ENCODE measurements around the gene DRG1.

DNA sequence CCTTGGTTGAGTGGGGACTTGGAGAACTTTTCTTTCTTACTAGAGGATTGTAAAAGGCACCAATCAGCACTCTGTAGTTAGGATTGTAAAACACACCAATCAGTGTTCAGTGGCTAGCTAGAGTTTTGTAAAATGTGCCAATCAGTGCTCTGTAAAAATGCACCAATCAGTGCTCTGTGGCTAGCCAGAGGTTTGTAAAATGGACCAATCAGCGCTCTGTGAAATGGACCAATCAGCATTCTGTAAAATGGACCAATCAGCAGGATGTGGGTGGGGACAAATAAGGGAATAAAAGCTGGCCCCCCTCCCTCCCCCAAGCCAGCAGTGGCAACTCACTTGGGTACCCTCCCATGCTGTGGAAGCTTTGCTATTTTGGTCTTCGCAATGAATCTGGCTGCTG, 5.5 kb upstream of the DRG1 start:
- TF ChIP-seq ZNF70 (CRISPR knock-in tag; IDR thresholded peaks at IDR 0.05), result no peak
- no peak for TF ChIP-seq ARNTL (CRISPR knock-in tag; IDR thresholded peaks at IDR 0.05; ENCODE audit: borderline replicate concordance, low read depth)
- no peak for TF ChIP-seq BACH2 (CRISPR knock-in tag; IDR thresholded peaks at IDR 0.05; ENCODE audit: borderline replicate concordance)
- TF ChIP-seq, protein P1, sequence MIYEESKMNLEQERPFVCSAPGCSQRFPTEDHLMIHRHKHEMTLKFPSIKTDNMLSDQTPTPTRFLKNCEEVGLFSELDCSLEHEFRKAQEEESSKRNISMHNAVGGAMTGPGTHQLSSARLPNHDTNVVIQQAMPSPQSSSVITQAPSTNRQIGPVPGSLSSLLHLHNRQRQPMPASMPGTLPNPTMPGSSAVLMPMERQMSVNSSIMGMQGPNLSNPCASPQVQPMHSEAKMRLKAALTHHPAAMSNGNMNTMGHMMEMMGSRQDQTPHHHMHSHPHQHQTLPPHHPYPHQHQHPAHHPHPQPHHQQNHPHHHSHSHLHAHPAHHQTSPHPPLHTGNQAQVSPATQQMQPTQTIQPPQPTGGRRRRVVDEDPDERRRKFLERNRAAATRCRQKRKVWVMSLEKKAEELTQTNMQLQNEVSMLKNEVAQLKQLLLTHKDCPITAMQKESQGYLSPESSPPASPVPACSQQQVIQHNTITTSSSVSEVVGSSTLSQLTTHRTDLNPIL (CRISPR knock-in tag; IDR thresholded peaks at IDR 0.05; ENCODE audit: low read depth), result no peak
- TF ChIP-seq ZNF565 (CRISPR knock-in tag; conservative IDR thresholded peaks at IDR 0.05; ENCODE audit: low read depth), result no peak
- TF ChIP-seq ESRRG (CRISPR knock-in tag; IDR thresholded peaks at IDR 0.05), result no peak
- no peak for TF ChIP-seq RARB (CRISPR knock-in tag; IDR thresholded peaks at IDR 0.05)
- TF ChIP-seq ZFP3 (CRISPR knock-in tag; IDR thresholded peaks at IDR 0.05), result no peak
- TF ChIP-seq, protein P2, sequence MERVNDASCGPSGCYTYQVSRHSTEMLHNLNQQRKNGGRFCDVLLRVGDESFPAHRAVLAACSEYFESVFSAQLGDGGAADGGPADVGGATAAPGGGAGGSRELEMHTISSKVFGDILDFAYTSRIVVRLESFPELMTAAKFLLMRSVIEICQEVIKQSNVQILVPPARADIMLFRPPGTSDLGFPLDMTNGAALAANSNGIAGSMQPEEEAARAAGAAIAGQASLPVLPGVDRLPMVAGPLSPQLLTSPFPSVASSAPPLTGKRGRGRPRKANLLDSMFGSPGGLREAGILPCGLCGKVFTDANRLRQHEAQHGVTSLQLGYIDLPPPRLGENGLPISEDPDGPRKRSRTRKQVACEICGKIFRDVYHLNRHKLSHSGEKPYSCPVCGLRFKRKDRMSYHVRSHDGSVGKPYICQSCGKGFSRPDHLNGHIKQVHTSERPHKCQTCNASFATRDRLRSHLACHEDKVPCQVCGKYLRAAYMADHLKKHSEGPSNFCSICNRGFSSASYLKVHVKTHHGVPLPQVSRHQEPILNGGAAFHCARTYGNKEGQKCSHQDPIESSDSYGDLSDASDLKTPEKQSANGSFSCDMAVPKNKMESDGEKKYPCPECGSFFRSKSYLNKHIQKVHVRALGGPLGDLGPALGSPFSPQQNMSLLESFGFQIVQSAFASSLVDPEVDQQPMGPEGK (CRISPR knock-in tag; IDR thresholded peaks at IDR 0.05; ENCODE audit: borderline replicate concordance), result no peak
- TF ChIP-seq GLIS3 (CRISPR knock-in tag; IDR thresholded peaks at IDR 0.05), result no peak
- no peak for TF ChIP-seq ISL1 (CRISPR knock-in tag; IDR thresholded peaks at IDR 0.05)
- TF ChIP-seq ZC3H10 (CRISPR knock-in tag; IDR thresholded peaks at IDR 0.05), result no peak
